Brain microvascular endothelial cell (primary cell): ENCODE results near the gene RAB44.
A peak's percentile ranks its signal among the peaks of the same experiment; 100 is the strongest.
"Not testable (repeated sequence)": the region's sequence is repeated elsewhere in the genome, so short reads cannot be mapped to it uniquely, and the experiment has no call there.

Source experiments
- DNase-seq: peaks from one replicate; pipeline ENCODE4 v3.0.0-alpha.2; 2020
- H3K27ac ChIP-seq: fragments of 250-450 bp; sonication (Bioruptor Pico); 2 replicates; pipeline ENCODE4 v1.5.1; 2020; ENCODE audit warnings: mild to moderate bottlenecking, moderate library complexity
- H3K27me3 ChIP-seq: fragments of 250-450 bp; sonication (Bioruptor Pico); replicated peaks from 2 replicates; pipeline ENCODE4 v1.5.1; 2020; ENCODE audit warnings: mild to moderate bottlenecking
- H3K36me3 ChIP-seq: fragments of 250-450 bp; sonication (Bioruptor Pico); replicated peaks from 2 replicates; pipeline ENCODE4 v1.5.1; 2020; ENCODE audit warnings: mild to moderate bottlenecking
- H3K4me3 ChIP-seq: 2 replicates; pipeline ENCODE4 v1.5.1; 2011; ENCODE audit warnings: low read depth, mild to moderate bottlenecking, control low read depth, low read length, moderate library complexity
- CTCF ChIP-seq: IDR thresholded peaks from 2 replicates; pipeline ENCODE4 v1.5.1; 2011; ENCODE audit warnings: low read depth, mild to moderate bottlenecking, moderate library complexity, low read length, control low read depth, inconsistent platforms; ENCODE audit errors: missing control alignments
- in situ Hi-C: cut with HindIII; loops from 2 replicates; pipeline ENCODE4 v1.10.0; 2017; ENCODE audit warnings: low sequenced_read_pairs, low pct_ligation_motif_present

RAB44 gene

GRCh38 chr6:36651659-36652379 is 45.8 kb upstream of the RAB44 start:
- in situ Hi-C loops = no loop called here
- H3K36me3 ChIP-seq = no peaks in the 10 kb centered on the region
- H3K4me3 ChIP-seq = no peak overlapping the region
- DNase-seq = no peak
- no peaks in the 10 kb centered on the region for H3K27me3 ChIP-seq
- no peak overlapping the region for H3K27ac ChIP-seq
- TF ChIP-seq CTCF = no peak

- H3K27me3 ChIP-seq, DNase-seq, H3K27ac ChIP-seq, H3K4me3 ChIP-seq, H3K36me3 ChIP-seq, in situ Hi-C loops: not testable (repeated sequence)
These were observed 43.2 kb upstream of the RAB44 start for GRCh38 chr6:36654469-36654868.

GRCh38 chr6:36655085-36655724 is 42.4 kb upstream of the RAB44 start:
- Histone ChIP-seq H3K27me3 (no peaks in the 10 kb centered on the region), H3K27ac (no peak overlapping the region), H3K36me3 (no peaks in the 10 kb centered on the region), H3K4me3 (no peak overlapping the region)
- DNase-seq = no peak
- in situ Hi-C loops = no loop called here
- no peak for TF ChIP-seq CTCF

GRCh38 chr6:36656441-36656840 is 41.2 kb upstream of the RAB44 start:
- no peaks in the 10 kb centered on the region for H3K27me3 ChIP-seq
- in situ Hi-C loops = no loop called here
- no peaks in the 10 kb centered on the region for H3K36me3 ChIP-seq
- no peak overlapping the region for H3K4me3 ChIP-seq
- no peak for DNase-seq
- no peak overlapping the region for H3K27ac ChIP-seq
- no peak for TF ChIP-seq CTCF

GRCh38 chr6:36657271-36657670 is 40.4 kb upstream of the RAB44 start:
- no peak for DNase-seq
- in situ Hi-C loops = no loop called here
- no peaks in the 10 kb centered on the region for H3K36me3 ChIP-seq
- H3K27me3 ChIP-seq = no peaks in the 10 kb centered on the region
- no peak overlapping the region for H3K27ac ChIP-seq
- H3K4me3 ChIP-seq = no peak overlapping the region
- no peak for TF ChIP-seq CTCF

GRCh38 chr6:36657942-36658544 is 39.6 kb upstream of the RAB44 start:
- no peak overlapping the region for H3K4me3 ChIP-seq
- H3K36me3 ChIP-seq = no peaks in the 10 kb centered on the region
- no peaks in the 10 kb centered on the region for H3K27me3 ChIP-seq
- no peak for TF ChIP-seq CTCF
- in situ Hi-C loops = no loop called here
- no peak overlapping the region for H3K27ac ChIP-seq
- DNase-seq = peak; percentile 57
